H9 (cell line): ENCODE measurements around the gene GLCE. TPM values are rescaled to one million over a fixed set of nuclear protein-coding genes. Genes with fewer than 3 reads are reported as not detected.

Experiments
- DNase-seq: peaks from one replicate; pipeline ENCODE4 v3.0.0-alpha.2; 2017
- H2AFZ ChIP-seq: one replicate; pipeline ENCODE4 v1.6.1; 2013; ENCODE audit warnings: mild to moderate bottlenecking, low read length, control low read depth, moderate library complexity
- H2AK5ac ChIP-seq: 2 replicates; pipeline ENCODE4 v1.6.1; 2013; ENCODE audit warnings: low read length, control low read depth, mixed read lengths; ENCODE audit not compliant: insufficient read length
- H2BK120ac ChIP-seq: one replicate; pipeline ENCODE4 v1.6.1; 2013; ENCODE audit warnings: low read depth, mild to moderate bottlenecking, low read length, control low read depth, inconsistent platforms; ENCODE audit not compliant: poor library complexity, severe bottlenecking
- H2BK12ac ChIP-seq: 2 replicates; pipeline ENCODE4 v1.6.1; 2013; ENCODE audit warnings: low read length, control low read depth, mixed read lengths, low read depth; ENCODE audit not compliant: insufficient read length
- H2BK15ac ChIP-seq: 2 replicates; pipeline ENCODE4 v1.6.1; 2013; ENCODE audit warnings: low read depth, low read length, control low read depth
- H2BK20ac ChIP-seq: one replicate; pipeline ENCODE4 v1.6.1; 2013; ENCODE audit warnings: low read depth, mild to moderate bottlenecking, low read length, control low read depth, inconsistent platforms; ENCODE audit not compliant: poor library complexity, severe bottlenecking
- H2BK5ac ChIP-seq: 2 replicates; pipeline ENCODE4 v1.6.1; 2013; ENCODE audit warnings: low read length, control low read depth, mixed read lengths; ENCODE audit not compliant: insufficient read length
- H3K14ac ChIP-seq: 2 replicates; pipeline ENCODE4 v1.6.1; 2013; ENCODE audit warnings: low read length, control low read depth; ENCODE audit not compliant: insufficient read depth
- H3K18ac ChIP-seq: 2 replicates; pipeline ENCODE4 v1.6.1; 2013; ENCODE audit warnings: low read depth, mild to moderate bottlenecking, mixed read lengths, low read length, control low read depth; ENCODE audit not compliant: insufficient read length
- H3K23ac ChIP-seq: 2 replicates; pipeline ENCODE4 v1.6.1; 2013; ENCODE audit warnings: low read length, control low read depth, mixed read lengths, low read depth; ENCODE audit not compliant: insufficient read length
- H3K23me2 ChIP-seq: 2 replicates; pipeline ENCODE4 v1.6.1; 2013; ENCODE audit warnings: low read depth, mild to moderate bottlenecking, mixed read lengths, low read length, control low read depth; ENCODE audit not compliant: insufficient read length, poor library complexity, severe bottlenecking
- H3K27ac ChIP-seq: 2 replicates; pipeline ENCODE4 v1.5.1; 2013; ENCODE audit warnings: low read length, control low read depth, mixed read lengths, low read depth; ENCODE audit not compliant: insufficient read length
- H3K27me3 ChIP-seq: 2 replicates; pipeline ENCODE4 v1.6.1; 2013; ENCODE audit warnings: low read length, control low read depth, inconsistent platforms; ENCODE audit not compliant: insufficient read depth
- H3K4ac ChIP-seq: 2 replicates; pipeline ENCODE4 v1.6.1; 2013; ENCODE audit warnings: low read depth, mild to moderate bottlenecking, control low read depth, inconsistent platforms, low read length, moderate library complexity
- H3K4me1 ChIP-seq: 2 replicates; pipeline ENCODE4 v1.6.1; 2013; ENCODE audit warnings: low read length, control low read depth, inconsistent platforms; ENCODE audit not compliant: insufficient read depth
- H3K4me2 ChIP-seq: 2 replicates; pipeline ENCODE4 v1.6.1; 2013; ENCODE audit warnings: low read length, control low read depth, mixed read lengths; ENCODE audit not compliant: insufficient read length, insufficient read depth
- H3K56ac ChIP-seq: 2 replicates; pipeline ENCODE4 v1.6.1; 2013; ENCODE audit warnings: low read depth, mild to moderate bottlenecking, mixed read lengths, low read length, control low read depth; ENCODE audit not compliant: insufficient read length
- H3K79me1 ChIP-seq: 2 replicates; pipeline ENCODE4 v1.6.1; 2013; ENCODE audit warnings: low read depth, mild to moderate bottlenecking, moderate library complexity, low read length, control low read depth, inconsistent platforms; ENCODE audit not compliant: insufficient read depth, poor library complexity, severe bottlenecking
- H3K79me2 ChIP-seq: 2 replicates; pipeline ENCODE4 v1.6.1; 2013; ENCODE audit warnings: low read length, control low read depth, inconsistent platforms; ENCODE audit not compliant: insufficient read depth
- H3K9ac ChIP-seq: 2 replicates; pipeline ENCODE4 v1.6.1; 2013; ENCODE audit warnings: low read length, control low read depth, mixed read lengths; ENCODE audit not compliant: insufficient read length; ENCODE audit errors: extremely low read depth
- H3K9me3 ChIP-seq: one replicate; pipeline ENCODE4 v1.6.1; 2013; ENCODE audit warnings: low read depth, low read length, inconsistent platforms; ENCODE audit not compliant: control insufficient read depth
- H3T11ph ChIP-seq: one replicate; pipeline ENCODE4 v1.6.1; 2013; ENCODE audit warnings: mild to moderate bottlenecking, low read length, control low read depth, inconsistent platforms
- H4K20me1 ChIP-seq: one replicate; pipeline ENCODE4 v1.6.1; 2013; ENCODE audit not compliant: control insufficient read depth, insufficient read length, insufficient read depth
- H4K5ac ChIP-seq: 2 replicates; pipeline ENCODE4 v1.6.1; 2013; ENCODE audit warnings: low read depth, mild to moderate bottlenecking, mixed read lengths, low read length, control low read depth; ENCODE audit not compliant: insufficient read length
- H4K8ac ChIP-seq: replicated peaks from 2 replicates; pipeline ENCODE4 v1.6.1; 2013; ENCODE audit warnings: low read length, control low read depth, mixed read lengths, low read depth; ENCODE audit not compliant: insufficient read length
- H4K91ac ChIP-seq: 2 replicates; pipeline ENCODE4 v1.6.1; 2013; ENCODE audit warnings: low read depth, mild to moderate bottlenecking, moderate library complexity, mixed read lengths, low read length, control low read depth; ENCODE audit not compliant: insufficient read length
- H3K27ac Mint-ChIP-seq, 3 experiments: 2 replicates in 2 of 3; 3 replicates in 1 of 3; pipeline ENCODE4 v1.8.0; 2020 to 2021; ENCODE audit warnings: mixed read lengths in 3 of 3, mild to moderate bottlenecking in 1 of 3, moderate library complexity in 1 of 3
- H3K27me3 Mint-ChIP-seq: 2 replicates; pipeline ENCODE4 v1.8.0; 2021; ENCODE audit warnings: low read depth, mild to moderate bottlenecking, moderate library complexity, mixed read lengths
- H3K36me3 Mint-ChIP-seq, 3 experiments: 2 replicates in 2 of 3; 3 replicates in 1 of 3; pipeline ENCODE4 v1.8.0; 2020 to 2021; ENCODE audit warnings: low read depth in 3 of 3, mixed read lengths in 3 of 3; ENCODE audit not compliant: insufficient read depth in 1 of 3
- H3K4me1 Mint-ChIP-seq, 2 experiments: 2 replicates each; pipeline ENCODE4 v1.8.0; 2020; ENCODE audit warnings: mixed read lengths in 2 of 2
- H3K4me3 Mint-ChIP-seq, 2 experiments: 2 replicates in 1 of 2; 3 replicates in 1 of 2; pipeline ENCODE4 v1.8.0; 2020 to 2021; ENCODE audit warnings: mild to moderate bottlenecking in 2 of 2, mixed read lengths in 2 of 2, moderate library complexity in 1 of 2
- H3K9me3 Mint-ChIP-seq, 2 experiments: 2 replicates in 1 of 2; 3 replicates in 1 of 2; pipeline ENCODE4 v1.8.0; 2020; ENCODE audit warnings: mild to moderate bottlenecking in 2 of 2, mixed read lengths in 2 of 2, moderate library complexity in 1 of 2
- CTCF ChIP-seq: fragments of 200-600 bp; sonication (generic); conservative IDR thresholded peaks from 3 replicates; pipeline ENCODE4 v1.8.0; 2021; ENCODE audit warnings: antibody characterized with exemption, mild to moderate bottlenecking
- WGBS: extraction: QIAGEN DNeasy Blood & Tissue Kit; methylation state at CpG from one replicate; pipeline ENCODE4 v1.1.7; 2013; ENCODE audit warnings: missing lambda C conversion rate, low lambda C conversion rate, mixed read lengths; ENCODE audit not compliant: insufficient read length; ENCODE audit errors: extremely low coverage; 5-methylcytosine and 5-hydroxymethylcytosine counted together
- total RNA-seq: library from RNA; stranded (reverse); gene quantifications from 2 replicates; pipeline ENCODE4 v1.2.1, GENCODE V29; 2021

The GLCE gene
- total RNA-seq, 1 experiment from 2014 or later, result 12.2 TPM

- Histone ChIP-seq H2BK5ac (no peak overlapping the region), H4K8ac (no peak overlapping the region), H4K20me1 (no peaks in the 10 kb centered on the region), H2BK12ac (no peak overlapping the region), H3K4me2 (no peak overlapping the region), H3K27me3 (no peaks in the 10 kb centered on the region; the same call in 1 of the 2 replicates), H3K14ac (no peak overlapping the region), H3K4me1 (peaks cover 4% of the 10 kb centered on the region), H3K56ac (no peak overlapping the region), H3K4ac (no peak overlapping the region), H3K27ac (no peak overlapping the region), H3K79me2 (no peaks in the 10 kb centered on the region), H3K18ac (no peak overlapping the region), H2BK15ac (no peak overlapping the region), H4K91ac (no peak overlapping the region), H3K9ac (no peak overlapping the region), H3K79me1 (no peaks in the 10 kb centered on the region), H2AK5ac (no peak overlapping the region), H3T11ph (no peak overlapping the region), H3K23ac (no peak overlapping the region), H3K23me2 (no peaks in the 10 kb centered on the region), H4K5ac (no peak overlapping the region), H2BK20ac (no peak overlapping the region), H3K9me3 (no peaks in the 10 kb centered on the region), H2AFZ (no peak overlapping the region), H2BK120ac (no peak overlapping the region)
- TF ChIP-seq CTCF, result no peak
- Mint-ChIP-seq H3K9me3 (no peaks in the 10 kb centered on the region; a peak in 1 of 5 replicates), H3K4me3 (no peak overlapping the region), H3K27me3 (no peaks in the 10 kb centered on the region; the same call in none of the 2 replicates), H3K36me3 (peaks cover 0 to 3% (median 0%) of the 10 kb centered on the region in 3 experiments; a peak in 1 of 7 replicates), H3K4me1 (peaks cover 26 to 30% of the 10 kb centered on the region in 2 experiments), H3K27ac (no peak overlapping the region)
- no CpG with 5 or more reads among the region's 9 CpGs for WGBS
- no peak for DNase-seq
These were observed 115.6 kb downstream of the GLCE start for GRCh38 chr15:69275933-69276560.
